Endodermal cell (in vitro differentiated cells): ENCODE data around the gene FAM89A. TPM values are rescaled to one million over a fixed set of nuclear protein-coding genes. Genes with fewer than 3 reads are reported as not detected.

ENCODE experiments used
- DNase-seq: peaks from one replicate; pipeline ENCODE4 v3.0.0-alpha.2; 2017
- H3K27ac ChIP-seq: 2 replicates; pipeline ENCODE4 v1.5.1; 2013; ENCODE audit warnings: mild to moderate bottlenecking, low read depth, low read length, moderate library complexity
- H3K27me3 ChIP-seq: 2 replicates; pipeline ENCODE4 v1.6.1; 2013; ENCODE audit warnings: mild to moderate bottlenecking, low read length, moderate library complexity; ENCODE audit not compliant: insufficient read depth, control insufficient read depth, poor library complexity, severe bottlenecking
- H3K36me3 ChIP-seq: 2 replicates; pipeline ENCODE4 v1.7.0; 2013; ENCODE audit warnings: mild to moderate bottlenecking, low read length, moderate library complexity; ENCODE audit not compliant: control insufficient read depth, insufficient read depth
- H3K4me1 ChIP-seq: one replicate; pipeline ENCODE4 v1.7.0; 2013; ENCODE audit warnings: low read length; ENCODE audit not compliant: control insufficient read depth, insufficient read depth
- H3K4me3 ChIP-seq: 2 replicates; pipeline ENCODE4 v1.5.1; 2013; ENCODE audit warnings: mild to moderate bottlenecking, low read length, moderate library complexity
- H3K9ac ChIP-seq: 2 replicates; pipeline ENCODE4 v1.6.1; 2013; ENCODE audit warnings: mild to moderate bottlenecking, low read length, moderate library complexity; ENCODE audit not compliant: poor library complexity, severe bottlenecking; ENCODE audit errors: extremely low read depth
- H3K9me3 ChIP-seq: 2 replicates; pipeline ENCODE4 v1.6.1; 2013; ENCODE audit warnings: mild to moderate bottlenecking, low read length, moderate library complexity; ENCODE audit not compliant: control insufficient read depth
- H3K27ac Mint-ChIP-seq: 2 replicates; pipeline ENCODE4 v1.8.0; 2020; ENCODE audit warnings: mixed read lengths
- H3K27me3 Mint-ChIP-seq: 2 replicates; pipeline ENCODE4 v1.8.0; 2021; ENCODE audit warnings: mild to moderate bottlenecking, mixed read lengths; ENCODE audit not compliant: insufficient read depth
- H3K36me3 Mint-ChIP-seq: 2 replicates; pipeline ENCODE4 v1.8.0; 2020; ENCODE audit warnings: low read depth, mixed read lengths
- H3K4me1 Mint-ChIP-seq: 2 replicates; pipeline ENCODE4 v1.8.0; 2020; ENCODE audit warnings: mixed read lengths
- H3K4me3 Mint-ChIP-seq: 2 replicates; pipeline ENCODE4 v1.8.0; 2020; ENCODE audit warnings: mild to moderate bottlenecking, moderate library complexity, mixed read lengths
- H3K9me3 Mint-ChIP-seq: 2 replicates; pipeline ENCODE4 v1.8.0; 2020; ENCODE audit warnings: mild to moderate bottlenecking, mixed read lengths
- WGBS, 2 experiments: methylation state at CpG; one replicate each; pipeline versions ENCODE4 v1.1.5 to v1.1.7; 2013; ENCODE audit warnings: missing lambda C conversion rate in 2 of 2, mixed read lengths in 1 of 2; ENCODE audit not compliant: insufficient coverage in 1 of 2, insufficient read length in 1 of 2; 5-methylcytosine and 5-hydroxymethylcytosine counted together
- total RNA-seq, 2 donors: library from RNA; stranded (reverse); fragmentation: NEBNext Ultra II Directional in 1 of 2; extraction: Animal tissue kit (Norgen Biotek cat#: 25700) in 1 of 2; gene quantifications; 2 replicates in 1 of 2; 3 replicates in 1 of 2; pipeline ENCODE4 v1.2.1, GENCODE V29; 2021
- TF ChIP-seq, protein P1 (sequence below): fragments of 200-600 bp; sonication (generic); conservative IDR thresholded peaks from 2 replicates; pipeline ENCODE4 v1.5.0; 2021; ENCODE audit warnings: antibody characterized with exemption, mild to moderate bottlenecking

The FAM89A gene
- total RNA-seq, 2 donors from 2014 or later, result 55.9 to 57.7 TPM

DNA sequence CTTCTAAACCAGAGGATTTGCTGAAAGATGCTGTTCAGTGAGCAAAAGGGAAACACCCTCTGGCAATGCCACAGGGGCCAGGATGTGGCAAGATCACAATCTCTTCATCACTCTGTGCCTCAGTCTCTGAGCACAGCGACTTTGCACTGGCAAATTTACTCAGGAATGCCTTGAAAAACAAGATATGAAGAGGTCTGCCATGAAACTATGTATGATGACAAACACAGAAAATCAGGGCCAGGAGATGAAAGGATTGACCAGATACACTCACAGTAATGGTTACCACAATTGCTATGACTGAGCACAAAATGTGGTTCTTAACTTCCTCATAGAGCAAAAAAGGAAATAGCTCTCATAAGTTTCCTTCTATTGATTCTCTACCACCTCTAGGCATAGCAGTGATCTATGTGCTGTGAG, 67.2 kb downstream of the FAM89A start:
- no peaks in the 10 kb centered on the region for H3K27me3 ChIP-seq
- peaks cover 20% of the 10 kb centered on the region for H3K36me3 ChIP-seq
- no peak overlapping the region for H3K4me3 Mint-ChIP-seq
- TF ChIP-seq, protein P1, sequence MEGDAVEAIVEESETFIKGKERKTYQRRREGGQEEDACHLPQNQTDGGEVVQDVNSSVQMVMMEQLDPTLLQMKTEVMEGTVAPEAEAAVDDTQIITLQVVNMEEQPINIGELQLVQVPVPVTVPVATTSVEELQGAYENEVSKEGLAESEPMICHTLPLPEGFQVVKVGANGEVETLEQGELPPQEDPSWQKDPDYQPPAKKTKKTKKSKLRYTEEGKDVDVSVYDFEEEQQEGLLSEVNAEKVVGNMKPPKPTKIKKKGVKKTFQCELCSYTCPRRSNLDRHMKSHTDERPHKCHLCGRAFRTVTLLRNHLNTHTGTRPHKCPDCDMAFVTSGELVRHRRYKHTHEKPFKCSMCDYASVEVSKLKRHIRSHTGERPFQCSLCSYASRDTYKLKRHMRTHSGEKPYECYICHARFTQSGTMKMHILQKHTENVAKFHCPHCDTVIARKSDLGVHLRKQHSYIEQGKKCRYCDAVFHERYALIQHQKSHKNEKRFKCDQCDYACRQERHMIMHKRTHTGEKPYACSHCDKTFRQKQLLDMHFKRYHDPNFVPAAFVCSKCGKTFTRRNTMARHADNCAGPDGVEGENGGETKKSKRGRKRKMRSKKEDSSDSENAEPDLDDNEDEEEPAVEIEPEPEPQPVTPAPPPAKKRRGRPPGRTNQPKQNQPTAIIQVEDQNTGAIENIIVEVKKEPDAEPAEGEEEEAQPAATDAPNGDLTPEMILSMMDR, result no peak
- H3K27ac Mint-ChIP-seq, result no peak overlapping the region
- H3K4me1 Mint-ChIP-seq, result peaks cover 6% of the 10 kb centered on the region
- H3K9me3 ChIP-seq, result no peaks in the 10 kb centered on the region
- no peak for DNase-seq
- no peak overlapping the region for H3K4me3 ChIP-seq
- peaks cover 26% of the 10 kb centered on the region for H3K27me3 Mint-ChIP-seq
- H3K27ac ChIP-seq, result no peak overlapping the region
- no peaks in the 10 kb centered on the region for H3K9me3 Mint-ChIP-seq
- H3K4me1 ChIP-seq, result peaks cover 9% of the 10 kb centered on the region
- H3K9ac ChIP-seq, result no peak overlapping the region
- 94 to 100% methylated on average over 1 of the region's 1 CpG for WGBS, 2 experiments
- H3K36me3 Mint-ChIP-seq, result no peaks in the 10 kb centered on the region

GRCh38 chr1:230971771-230972170, 68.3 kb downstream of the FAM89A start:
- H3K36me3 ChIP-seq, result peaks cover 20% of the 10 kb centered on the region
- no peak overlapping the region for H3K9ac ChIP-seq
- Mint-ChIP-seq H3K4me3 (no peak overlapping the region), H3K27me3 (peaks cover 17% of the 10 kb centered on the region), H3K36me3 (no peaks in the 10 kb centered on the region), H3K9me3 (no peaks in the 10 kb centered on the region), H3K27ac (no peak overlapping the region), H3K4me1 (no peaks in the 10 kb centered on the region)
- no peaks in the 10 kb centered on the region for H3K27me3 ChIP-seq
- TF ChIP-seq, protein P1, result no peak
- no peak overlapping the region for H3K4me3 ChIP-seq
- H3K27ac ChIP-seq, result no peak overlapping the region
- DNase-seq, result no peak
- H3K9me3 ChIP-seq, result no peaks in the 10 kb centered on the region
- peaks cover under 1% of the 10 kb centered on the region for H3K4me1 ChIP-seq

GRCh38 chr1:230970432-230970831, 69.6 kb downstream of the FAM89A start:
- H3K27me3 Mint-ChIP-seq, result peaks cover 13% of the 10 kb centered on the region
- H3K9ac ChIP-seq, result no peak overlapping the region
- H3K27ac Mint-ChIP-seq, result no peak overlapping the region
- H3K4me3 Mint-ChIP-seq, result no peak overlapping the region
- no peaks in the 10 kb centered on the region for H3K36me3 Mint-ChIP-seq
- TF ChIP-seq, protein P1, result no peak
- no peaks in the 10 kb centered on the region for H3K4me1 Mint-ChIP-seq
- peaks cover 11% of the 10 kb centered on the region for H3K36me3 ChIP-seq
- H3K4me1 ChIP-seq, result no peaks in the 10 kb centered on the region
- 87 to 96% methylated on average over 4 to 5 of the region's 5 CpGs for WGBS, 2 experiments
- no peaks in the 10 kb centered on the region for H3K9me3 Mint-ChIP-seq
- H3K27me3 ChIP-seq, result no peaks in the 10 kb centered on the region
- no peaks in the 10 kb centered on the region for H3K9me3 ChIP-seq
- no peak overlapping the region for H3K27ac ChIP-seq
- DNase-seq, result no peak
- no peak overlapping the region for H3K4me3 ChIP-seq

Other genes with a start within 250 kb of the FAM89A start
- gene C1orf198, start 171.7 kb downstream of the FAM89A start, total RNA-seq, result 10 to 100 TPM; 37.5 to 44.8 TPM
- gene TTC13, start 61.4 kb downstream of the FAM89A start, total RNA-seq, result 10 to 100 TPM; 12.4 to 14.5 TPM
- gene ARV1, start 61.2 kb downstream of the FAM89A start, total RNA-seq, result 10 to 100 TPM in 1 of 2 donors, 1 to 10 TPM in 1; 8.4 to 12.5 TPM
- gene TRIM67, start 121.8 kb upstream of the FAM89A start, total RNA-seq, result under 1 TPM; 0.04 TPM
- gene GNPAT, start 201.0 kb upstream of the FAM89A start, total RNA-seq, result 10 to 100 TPM; 56.5 to 69.1 TPM